ENCODE measurements around the gene TGFBR3L. TPM values are rescaled to one million over a fixed set of nuclear protein-coding genes. Genes with fewer than 3 reads are reported as not detected.
A peak's percentile ranks its signal among the peaks of the same experiment; 100 is the strongest.

TGFBR3L gene
- total and polyA plus RNA-seq, 2 experiments from 2014 or later, result 1.7 to 7.0 TPM

DNA sequence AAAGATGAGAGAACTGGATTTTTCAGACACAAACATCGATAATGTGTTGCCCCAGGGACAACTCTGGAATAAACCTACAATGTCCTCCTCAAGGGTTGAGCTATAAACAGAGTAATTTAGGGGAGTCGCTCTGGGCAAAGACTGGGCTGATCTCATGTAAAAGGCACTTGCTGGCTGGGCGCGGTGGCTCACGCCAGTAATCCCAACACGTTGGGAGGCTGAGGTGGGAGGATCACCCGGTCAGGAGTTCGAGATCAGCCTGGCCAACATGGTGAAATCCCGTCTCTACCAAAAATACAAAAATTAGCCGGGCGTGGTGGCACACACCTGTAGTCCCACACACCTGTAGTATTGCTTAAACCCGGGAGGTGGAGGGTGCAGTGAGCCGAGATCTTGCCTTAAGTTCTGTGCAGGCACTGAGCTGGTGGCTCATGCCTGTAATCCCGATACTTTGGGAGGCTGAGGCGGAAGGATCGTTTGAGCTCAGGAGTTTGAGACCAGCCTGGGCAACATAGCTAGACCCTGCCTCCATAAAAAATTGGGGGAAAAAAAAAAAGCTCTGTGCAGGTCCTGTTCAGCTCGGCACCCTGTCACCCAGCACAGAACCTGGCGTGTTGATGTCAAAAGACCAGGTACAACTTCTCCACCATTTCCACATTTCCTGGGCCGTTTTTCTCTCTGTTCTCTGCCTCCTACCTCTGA, 27.4 kb downstream of the TGFBR3L start:
- Histone ChIP-seq H3K27me3 (ENCODE audit: insufficient read depth) (no peaks in the 10 kb centered on the region), H2AFZ (no peak overlapping the region), H3K9me2 (ENCODE audit: insufficient read depth) (no peaks in the 10 kb centered on the region), H3K79me2 (replicated peaks; ENCODE audit: insufficient read depth) (peaks cover 61% of the 10 kb centered on the region), H3K27ac (ENCODE audit: low read depth) (no peak overlapping the region; the same call in 1 of the 2 replicates), H3K36me3 (ENCODE audit: insufficient read depth) (peaks cover 12% of the 10 kb centered on the region), H3K4me1 (ENCODE audit: insufficient read depth) (no peaks in the 10 kb centered on the region; the same call in 1 of the 2 replicates), H3F3A (replicated peaks; ENCODE audit: low read depth) (peaks cover 13% of the 10 kb centered on the region; the same call in 1 of the 2 replicates), H3K4me3 (peak overlapping the region; percentile 99), H3K4me2 (peak overlapping the region; percentile 94), H4K20me1 (replicated peaks; ENCODE audit: insufficient read depth) (peaks cover 26% of the 10 kb centered on the region)
- H3K9me3 Mint-ChIP-seq, result peaks cover 14% of the 10 kb centered on the region
- ATAC-seq (no peak), DNase-seq (ENCODE audit: low spot score) (no peak)
- no peak overlapping the region for H3K27ac Mint-ChIP-seq
- H3K36me3 Mint-ChIP-seq (ENCODE audit: low read depth), result peaks cover 54% of the 10 kb centered on the region
- peak overlapping the region; percentile 94 for H3K4me3 Mint-ChIP-seq
- TF ChIP-seq, protein P1, sequence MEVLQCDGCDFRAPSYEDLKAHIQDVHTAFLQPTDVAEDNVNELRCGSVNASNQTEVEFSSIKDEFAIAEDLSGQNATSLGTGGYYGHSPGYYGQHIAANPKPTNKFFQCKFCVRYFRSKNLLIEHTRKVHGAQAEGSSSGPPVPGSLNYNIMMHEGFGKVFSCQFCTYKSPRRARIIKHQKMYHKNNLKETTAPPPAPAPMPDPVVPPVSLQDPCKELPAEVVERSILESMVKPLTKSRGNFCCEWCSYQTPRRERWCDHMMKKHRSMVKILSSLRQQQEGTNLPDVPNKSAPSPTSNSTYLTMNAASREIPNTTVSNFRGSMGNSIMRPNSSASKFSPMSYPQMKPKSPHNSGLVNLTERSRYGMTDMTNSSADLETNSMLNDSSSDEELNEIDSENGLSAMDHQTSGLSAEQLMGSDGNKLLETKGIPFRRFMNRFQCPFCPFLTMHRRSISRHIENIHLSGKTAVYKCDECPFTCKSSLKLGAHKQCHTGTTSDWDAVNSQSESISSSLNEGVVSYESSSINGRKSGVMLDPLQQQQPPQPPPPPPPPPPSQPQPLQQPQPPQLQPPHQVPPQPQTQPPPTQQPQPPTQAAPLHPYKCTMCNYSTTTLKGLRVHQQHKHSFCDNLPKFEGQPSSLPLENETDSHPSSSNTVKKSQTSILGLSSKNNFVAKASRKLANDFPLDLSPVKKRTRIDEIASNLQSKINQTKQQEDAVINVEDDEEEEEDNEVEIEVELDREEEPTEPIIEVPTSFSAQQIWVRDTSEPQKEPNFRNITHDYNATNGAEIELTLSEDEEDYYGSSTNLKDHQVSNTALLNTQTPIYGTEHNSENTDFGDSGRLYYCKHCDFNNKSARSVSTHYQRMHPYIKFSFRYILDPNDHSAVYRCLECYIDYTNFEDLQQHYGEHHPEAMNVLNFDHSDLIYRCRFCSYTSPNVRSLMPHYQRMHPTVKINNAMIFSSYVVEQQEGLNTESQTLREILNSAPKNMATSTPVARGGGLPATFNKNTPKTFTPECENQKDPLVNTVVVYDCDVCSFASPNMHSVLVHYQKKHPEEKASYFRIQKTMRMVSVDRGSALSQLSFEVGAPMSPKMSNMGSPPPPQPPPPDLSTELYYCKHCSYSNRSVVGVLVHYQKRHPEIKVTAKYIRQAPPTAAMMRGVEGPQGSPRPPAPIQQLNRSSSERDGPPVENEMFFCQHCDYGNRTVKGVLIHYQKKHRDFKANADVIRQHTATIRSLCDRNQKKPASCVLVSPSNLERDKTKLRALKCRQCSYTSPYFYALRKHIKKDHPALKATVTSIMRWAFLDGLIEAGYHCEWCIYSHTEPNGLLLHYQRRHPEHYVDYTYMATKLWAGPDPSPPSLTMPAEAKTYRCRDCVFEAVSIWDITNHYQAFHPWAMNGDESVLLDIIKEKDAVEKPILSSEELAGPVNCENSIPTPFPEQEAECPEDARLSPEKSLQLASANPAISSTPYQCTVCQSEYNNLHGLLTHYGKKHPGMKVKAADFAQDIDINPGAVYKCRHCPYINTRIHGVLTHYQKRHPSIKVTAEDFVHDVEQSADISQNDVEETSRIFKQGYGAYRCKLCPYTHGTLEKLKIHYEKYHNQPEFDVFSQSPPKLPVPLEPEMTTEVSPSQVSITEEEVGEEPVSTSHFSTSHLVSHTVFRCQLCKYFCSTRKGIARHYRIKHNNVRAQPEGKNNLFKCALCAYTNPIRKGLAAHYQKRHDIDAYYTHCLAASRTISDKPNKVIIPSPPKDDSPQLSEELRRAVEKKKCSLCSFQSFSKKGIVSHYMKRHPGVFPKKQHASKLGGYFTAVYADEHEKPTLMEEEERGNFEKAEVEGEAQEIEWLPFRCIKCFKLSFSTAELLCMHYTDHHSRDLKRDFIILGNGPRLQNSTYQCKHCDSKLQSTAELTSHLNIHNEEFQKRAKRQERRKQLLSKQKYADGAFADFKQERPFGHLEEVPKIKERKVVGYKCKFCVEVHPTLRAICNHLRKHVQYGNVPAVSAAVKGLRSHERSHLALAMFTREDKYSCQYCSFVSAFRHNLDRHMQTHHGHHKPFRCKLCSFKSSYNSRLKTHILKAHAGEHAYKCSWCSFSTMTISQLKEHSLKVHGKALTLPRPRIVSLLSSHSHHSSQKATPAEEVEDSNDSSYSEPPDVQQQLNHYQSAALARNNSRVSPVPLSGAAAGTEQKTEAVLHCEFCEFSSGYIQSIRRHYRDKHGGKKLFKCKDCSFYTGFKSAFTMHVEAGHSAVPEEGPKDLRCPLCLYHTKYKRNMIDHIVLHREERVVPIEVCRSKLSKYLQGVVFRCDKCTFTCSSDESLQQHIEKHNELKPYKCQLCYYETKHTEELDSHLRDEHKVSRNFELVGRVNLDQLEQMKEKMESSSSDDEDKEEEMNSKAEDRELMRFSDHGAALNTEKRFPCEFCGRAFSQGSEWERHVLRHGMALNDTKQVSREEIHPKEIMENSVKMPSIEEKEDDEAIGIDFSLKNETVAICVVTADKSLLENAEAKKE (CRISPR knock-in tag; IDR thresholded peaks at IDR 0.05), result no peak
- TF ChIP-seq JUNB (IDR thresholded peaks at IDR 0.05; ENCODE audit: unreplicated experiment), result no peak
- peaks cover 13% of the 10 kb centered on the region; the same call in 2 of the 3 replicates for H3K4me1 Mint-ChIP-seq
- peaks cover 18% of the 10 kb centered on the region for H3K27me3 Mint-ChIP-seq (ENCODE audit: insufficient read depth, low read depth, poor library complexity)

DNA sequence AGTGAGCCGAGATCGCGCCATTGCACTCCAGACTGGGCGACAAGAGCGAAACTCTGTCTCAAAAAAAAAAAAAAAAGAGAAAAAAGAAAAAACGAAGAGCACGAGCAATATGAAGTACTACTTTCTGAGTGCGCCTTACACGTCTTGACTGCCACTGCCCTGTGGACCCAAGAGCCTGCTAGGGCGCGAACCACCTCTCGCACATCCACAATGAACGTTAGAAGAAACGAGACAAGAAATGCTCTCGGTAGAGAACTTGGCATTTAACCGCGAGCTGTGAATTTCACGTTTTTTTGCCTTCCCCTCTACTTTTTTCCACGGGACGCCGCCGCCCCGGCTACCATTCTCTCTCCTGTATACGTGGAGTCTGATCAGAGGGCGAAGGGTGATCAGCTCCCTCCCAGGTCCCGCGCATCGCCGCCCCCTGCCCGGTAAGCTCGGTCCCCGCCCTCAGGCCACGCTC, 28.4 kb downstream of the TGFBR3L start:
- Histone ChIP-seq H3K27ac (ENCODE audit: low read depth) (peak overlapping the region; percentile 97), H3K27me3 (ENCODE audit: insufficient read depth) (no peaks in the 10 kb centered on the region), H3K4me2 (peak overlapping the region; percentile 94), H3K9me2 (ENCODE audit: insufficient read depth) (no peaks in the 10 kb centered on the region), H3K79me2 (replicated peaks; ENCODE audit: insufficient read depth) (peaks cover 59% of the 10 kb centered on the region), H3K36me3 (ENCODE audit: insufficient read depth) (peaks cover 11% of the 10 kb centered on the region), H3K4me1 (ENCODE audit: insufficient read depth) (no peaks in the 10 kb centered on the region; the same call in 1 of the 2 replicates), H3K4me3 (peak overlapping the region; percentile 99), H2AFZ (peak overlapping the region; percentile 68; the same call in 1 of the 2 replicates), H3F3A (replicated peaks; ENCODE audit: low read depth) (peaks cover 8% of the 10 kb centered on the region; the same call in 1 of the 2 replicates), H4K20me1 (replicated peaks; ENCODE audit: insufficient read depth) (peaks cover 23% of the 10 kb centered on the region)
- H3K27ac Mint-ChIP-seq, result peak overlapping the region; percentile 100
- H3K27me3 Mint-ChIP-seq (ENCODE audit: insufficient read depth, low read depth, poor library complexity), result peaks cover 18% of the 10 kb centered on the region
- ATAC-seq (peak; percentile 46), DNase-seq (ENCODE audit: low spot score) (no peak)
- H3K4me1 Mint-ChIP-seq, result peaks cover 13% of the 10 kb centered on the region; the same call in 2 of the 3 replicates
- peaks cover 14% of the 10 kb centered on the region for H3K9me3 Mint-ChIP-seq
- peak overlapping the region; percentile 94 for H3K4me3 Mint-ChIP-seq
- H3K36me3 Mint-ChIP-seq (ENCODE audit: low read depth), result peaks cover 49% of the 10 kb centered on the region
- no peak for TF ChIP-seq JUNB (IDR thresholded peaks at IDR 0.05; ENCODE audit: unreplicated experiment)
- no peak for TF ChIP-seq NANOG (IDR thresholded peaks at IDR 0.05; ENCODE audit: borderline replicate concordance)
- TF ChIP-seq, protein P2, sequence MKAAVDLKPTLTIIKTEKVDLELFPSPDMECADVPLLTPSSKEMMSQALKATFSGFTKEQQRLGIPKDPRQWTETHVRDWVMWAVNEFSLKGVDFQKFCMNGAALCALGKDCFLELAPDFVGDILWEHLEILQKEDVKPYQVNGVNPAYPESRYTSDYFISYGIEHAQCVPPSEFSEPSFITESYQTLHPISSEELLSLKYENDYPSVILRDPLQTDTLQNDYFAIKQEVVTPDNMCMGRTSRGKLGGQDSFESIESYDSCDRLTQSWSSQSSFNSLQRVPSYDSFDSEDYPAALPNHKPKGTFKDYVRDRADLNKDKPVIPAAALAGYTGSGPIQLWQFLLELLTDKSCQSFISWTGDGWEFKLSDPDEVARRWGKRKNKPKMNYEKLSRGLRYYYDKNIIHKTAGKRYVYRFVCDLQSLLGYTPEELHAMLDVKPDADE (IDR thresholded peaks at IDR 0.05), result no peak
- TF ChIP-seq POLR2AphosphoS5 (IDR thresholded peaks at IDR 0.05; ENCODE audit: low read depth), result no peak

Measured in GM23338 (cell line).